Testis (tissue), 2 donors: ENCODE data around the gene CELSR2.

Source experiments
- CTCF ChIP-seq, 3 experiments: fragments of 450-650 bp in 2 of 3; fragments of 200-600 bp in 1 of 3; sonication (generic) in 1 of 3; IDR thresholded peaks; one replicate each; pipeline ENCODE4 v1.5.1; 2016 to 2019; ENCODE audit warnings: antibody characterized with exemption in 3 of 3, mild to moderate bottlenecking in 2 of 3, moderate library complexity in 1 of 3
- POLR2A ChIP-seq: fragments of 450-650 bp; IDR thresholded peaks from one replicate; pipeline ENCODE4 v1.6.1; 2017; ENCODE audit warnings: antibody characterized with exemption, mild to moderate bottlenecking, moderate library complexity

GRCh38 chr1:109314795-109315194 lies 65.5 kb downstream of the CELSR2 start:
- TF ChIP-seq POLR2A (no peak), CTCF (IDR thresholded peaks at IDR 0.05) (no peak)
